Measurements from ENCODE around the gene BABAM2. TPM values are rescaled to one million over a fixed set of nuclear protein-coding genes. Genes with fewer than 3 reads are reported as not detected.

BABAM2 gene
- total RNA-seq, 1 experiment from 2014 or later, result 27.1 TPM

- no peak for TF ChIP-seq CTCF (conservative IDR thresholded peaks at IDR 0.05)
- H3K9me3 Mint-ChIP-seq, result no peaks in the 10 kb centered on the region; a peak in 1 of 5 replicates
- no peak overlapping the region for H2BK12ac ChIP-seq (ENCODE audit: insufficient read length, low read depth, low read length)
- H3K4me2 ChIP-seq (ENCODE audit: insufficient read depth, insufficient read length, low read length), result no peak overlapping the region
- H3K9ac ChIP-seq (ENCODE audit: extremely low read depth, insufficient read length, low read length), result no peak overlapping the region
- H3K27me3 ChIP-seq (ENCODE audit: insufficient read depth, low read length), result no peaks in the 10 kb centered on the region
- no peak overlapping the region for H4K91ac ChIP-seq (ENCODE audit: insufficient read length, low read depth, low read length)
- no peak overlapping the region for H2AFZ ChIP-seq (ENCODE audit: low read length)
- H2BK20ac ChIP-seq (ENCODE audit: low read depth, low read length, poor library complexity, severe bottlenecking), result no peak overlapping the region
- no peaks in the 10 kb centered on the region for H3K79me2 ChIP-seq (ENCODE audit: insufficient read depth, low read length)
- H3K4ac ChIP-seq (ENCODE audit: low read depth, low read length), result no peak overlapping the region
- no peak overlapping the region for H3K18ac ChIP-seq (ENCODE audit: insufficient read length, low read depth, low read length)
- no peak overlapping the region for H3K14ac ChIP-seq (ENCODE audit: insufficient read depth, low read length)
- H4K8ac ChIP-seq (replicated peaks; ENCODE audit: insufficient read length, low read depth, low read length), result no peak overlapping the region
- no CpG with 5 or more reads among the region's 2 CpGs for WGBS (ENCODE audit: extremely low coverage, insufficient read length, low lambda C conversion rate)
- no peaks in the 10 kb centered on the region for H3K23me2 ChIP-seq (ENCODE audit: insufficient read length, low read depth, low read length, poor library complexity, severe bottlenecking)
- H3K4me1 ChIP-seq (ENCODE audit: insufficient read depth, low read length), result no peaks in the 10 kb centered on the region
- H3K4me3 Mint-ChIP-seq, result no peak overlapping the region
- no peak for DNase-seq
- H3K27ac ChIP-seq (ENCODE audit: insufficient read length, low read depth, low read length), result no peak overlapping the region
- H3K23ac ChIP-seq (ENCODE audit: insufficient read length, low read depth, low read length), result no peak overlapping the region
- no peak overlapping the region for H2BK15ac ChIP-seq (ENCODE audit: low read depth, low read length)
- H2AK5ac ChIP-seq (ENCODE audit: insufficient read length, low read length), result no peak overlapping the region
- H3K79me1 ChIP-seq (ENCODE audit: insufficient read depth, low read depth, low read length, poor library complexity, severe bottlenecking), result no peaks in the 10 kb centered on the region
- no peak overlapping the region for H3K27ac Mint-ChIP-seq
- H3T11ph ChIP-seq (ENCODE audit: low read length), result no peak overlapping the region
- H4K20me1 ChIP-seq (ENCODE audit: control insufficient read depth, insufficient read depth, insufficient read length), result no peaks in the 10 kb centered on the region
- H3K56ac ChIP-seq (ENCODE audit: insufficient read length, low read depth, low read length), result no peak overlapping the region
- peaks cover under 1 to 6% of the 10 kb centered on the region in 2 experiments; a peak in 3 of 4 replicates for H3K4me1 Mint-ChIP-seq
- no peaks in the 10 kb centered on the region for H3K9me3 ChIP-seq (ENCODE audit: control insufficient read depth, low read depth, low read length)
- no peaks in the 10 kb centered on the region; a peak in 1 of 7 replicates for H3K36me3 Mint-ChIP-seq (ENCODE audit: insufficient read depth in 1 of 3, low read depth in 3 of 3)
- H4K5ac ChIP-seq (ENCODE audit: insufficient read length, low read depth, low read length), result no peak overlapping the region
- no peaks in the 10 kb centered on the region for H3K27me3 Mint-ChIP-seq (ENCODE audit: low read depth)
- H2BK120ac ChIP-seq (ENCODE audit: low read depth, low read length, poor library complexity, severe bottlenecking), result no peak overlapping the region
- no peak overlapping the region for H2BK5ac ChIP-seq (ENCODE audit: insufficient read length, low read length)
These were observed 156.4 kb downstream of the BABAM2 start for GRCh38 chr2:28046921-28047320.

Data from H9 (cell line).